Prostate gland (tissue), 2 donors: ENCODE results near the gene TXN2.

Experiments
- CTCF ChIP-seq, 4 experiments: fragments of 200-600 bp in 2 of 4; fragments of 450-650 bp in 2 of 4; sonication (generic) in 2 of 4; IDR thresholded peaks; 1 replicate in 3 of 4; 2 replicates in 1 of 4; pipeline ENCODE4 v1.5.1; 2016 to 2019; ENCODE audit warnings: antibody characterized with exemption in 4 of 4, mild to moderate bottlenecking in 2 of 4, moderate library complexity in 2 of 4
- POLR2A ChIP-seq: fragments of 450-650 bp; IDR thresholded peaks from one replicate; pipeline ENCODE4 v1.6.1; 2016; ENCODE audit warnings: antibody characterized with exemption, mild to moderate bottlenecking

GRCh38 chr22:36478966-36479365 lies 2.5 kb downstream of the TXN2 start:
- TF ChIP-seq CTCF (IDR thresholded peaks at IDR 0.05) (no peak), POLR2A (no peak)
